GM18870 (cell line): ENCODE results near the gene PIK3R5.
"Not testable (repeated sequence)": the region's sequence is repeated elsewhere in the genome, so short reads cannot be mapped to it uniquely, and the experiment has no call there.

Source experiments
- ATAC-seq: cut with Tn5 transposase; IDR thresholded peaks from one replicate; pipeline ENCODE4 v1.9.1; 2021; ENCODE audit warnings: moderate library complexity; ENCODE audit not compliant: unreplicated experiment

The PIK3R5 gene

DNA sequence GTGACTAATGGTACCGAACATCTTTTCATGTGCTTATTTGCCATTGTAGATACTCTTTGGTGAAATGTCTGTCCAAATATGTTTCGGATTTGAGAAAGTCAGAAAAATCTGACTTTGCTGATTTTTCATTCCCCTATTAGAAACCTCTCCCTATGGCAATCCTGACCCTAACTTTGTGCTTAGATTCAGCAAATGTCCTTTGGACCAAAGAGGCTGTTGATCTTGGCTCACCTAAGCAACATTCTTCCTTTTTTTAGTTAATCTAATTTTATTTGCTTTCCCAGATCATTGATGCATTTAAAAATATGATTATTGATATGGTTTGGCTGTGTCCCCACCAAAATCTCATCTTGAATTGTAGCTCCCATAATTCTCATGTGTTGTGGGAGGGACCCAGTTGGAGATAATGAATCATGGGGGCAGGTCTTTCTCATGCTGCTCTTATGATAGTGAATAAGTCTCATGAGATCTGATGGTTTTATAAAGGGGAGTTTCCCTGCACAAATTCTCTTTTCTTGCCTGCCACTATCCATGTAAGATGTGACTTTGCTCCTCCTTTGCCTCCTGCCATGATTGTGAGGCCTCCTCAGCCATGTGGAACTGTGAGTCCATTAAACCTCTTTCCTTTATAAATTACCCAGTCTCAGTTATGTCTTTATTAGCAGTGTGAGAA lies 22.9 kb upstream of the PIK3R5 start:
- ATAC-seq, result not testable (repeated sequence)

- no peak for ATAC-seq
Observed at GRCh38 chr17:8986295-8986694, 20.8 kb upstream of the PIK3R5 start.

GRCh38 chr17:8985054-8985701 lies 19.7 kb upstream of the PIK3R5 start:
- no peak for ATAC-seq

DNA sequence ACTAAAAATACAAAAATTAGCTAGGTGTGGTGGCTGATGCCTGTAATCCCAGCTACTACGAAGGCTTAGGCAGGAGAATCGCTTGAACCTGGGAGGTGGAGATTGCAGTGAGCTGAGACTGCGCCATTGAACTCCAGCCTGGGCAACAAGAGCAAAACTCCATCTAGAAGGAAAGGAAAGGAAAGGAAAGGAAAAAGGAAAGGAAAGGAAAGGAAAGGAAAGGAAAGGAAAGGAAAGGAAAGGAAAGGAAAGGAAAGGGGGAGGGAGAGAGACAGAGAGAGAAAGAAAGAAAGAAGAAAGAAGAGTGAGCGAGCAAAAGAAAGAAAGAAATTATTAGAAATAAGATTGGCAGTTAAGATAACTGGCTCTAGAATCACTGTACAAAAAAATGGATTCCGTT lies 18.7 kb upstream of the PIK3R5 start:
- ATAC-seq, result not testable (repeated sequence)

DNA sequence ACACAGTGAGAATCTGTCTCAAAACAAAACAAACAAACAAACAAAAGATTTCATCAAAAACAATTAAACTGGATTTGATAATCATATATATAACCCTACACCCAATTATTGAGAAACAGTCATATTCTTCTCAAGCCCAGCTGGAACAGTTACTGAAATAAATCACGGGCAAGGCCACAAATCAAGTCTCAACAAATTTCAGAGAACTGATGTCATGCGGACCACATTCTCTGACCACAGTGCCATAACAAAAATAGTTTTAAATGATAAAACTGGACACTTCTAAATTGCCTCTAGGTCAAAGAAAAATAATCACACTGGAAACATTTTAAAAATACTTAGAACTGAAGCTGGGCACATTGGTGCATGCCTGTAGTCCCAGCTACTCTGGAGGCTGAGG lies 15.9 kb upstream of the PIK3R5 start:
- no peak for ATAC-seq

DNA sequence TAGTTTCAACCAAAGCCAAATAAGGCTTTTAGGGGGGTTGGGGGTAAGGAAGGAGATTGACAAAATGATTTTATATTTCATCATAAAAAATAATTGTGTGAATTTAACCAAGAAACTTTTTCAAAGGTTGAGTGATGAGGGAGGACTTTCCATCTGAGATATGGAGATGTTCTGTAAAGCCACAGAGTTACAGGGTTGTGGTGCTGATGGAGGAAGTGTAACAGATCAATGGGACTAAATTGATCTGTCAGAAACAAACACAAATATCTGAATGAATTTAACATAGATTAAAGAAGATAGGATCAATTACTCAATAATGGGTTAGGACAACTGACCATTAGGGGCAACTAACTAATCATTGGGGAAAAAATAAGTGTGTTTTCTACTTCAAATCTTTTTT lies 14.2 kb upstream of the PIK3R5 start:
- no peak for ATAC-seq

DNA sequence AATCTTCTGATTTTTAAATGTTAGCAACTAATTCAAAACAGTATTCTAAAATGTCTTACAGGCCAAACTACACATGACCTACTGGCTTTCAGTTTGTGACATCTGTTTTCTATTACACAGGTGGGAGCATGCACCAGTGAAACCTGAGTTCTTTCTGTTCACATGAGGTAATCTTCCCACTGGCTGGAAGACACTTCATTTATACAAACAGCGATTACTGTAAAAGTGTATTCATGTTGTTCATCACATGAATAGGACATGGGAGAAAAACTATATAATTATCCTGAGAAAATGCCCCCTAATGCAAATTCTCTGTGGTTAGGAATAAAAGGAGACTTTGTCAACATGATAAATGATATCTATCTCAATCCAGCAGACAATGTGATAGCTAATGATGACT lies 11.1 kb upstream of the PIK3R5 start:
- no peak for ATAC-seq

DNA sequence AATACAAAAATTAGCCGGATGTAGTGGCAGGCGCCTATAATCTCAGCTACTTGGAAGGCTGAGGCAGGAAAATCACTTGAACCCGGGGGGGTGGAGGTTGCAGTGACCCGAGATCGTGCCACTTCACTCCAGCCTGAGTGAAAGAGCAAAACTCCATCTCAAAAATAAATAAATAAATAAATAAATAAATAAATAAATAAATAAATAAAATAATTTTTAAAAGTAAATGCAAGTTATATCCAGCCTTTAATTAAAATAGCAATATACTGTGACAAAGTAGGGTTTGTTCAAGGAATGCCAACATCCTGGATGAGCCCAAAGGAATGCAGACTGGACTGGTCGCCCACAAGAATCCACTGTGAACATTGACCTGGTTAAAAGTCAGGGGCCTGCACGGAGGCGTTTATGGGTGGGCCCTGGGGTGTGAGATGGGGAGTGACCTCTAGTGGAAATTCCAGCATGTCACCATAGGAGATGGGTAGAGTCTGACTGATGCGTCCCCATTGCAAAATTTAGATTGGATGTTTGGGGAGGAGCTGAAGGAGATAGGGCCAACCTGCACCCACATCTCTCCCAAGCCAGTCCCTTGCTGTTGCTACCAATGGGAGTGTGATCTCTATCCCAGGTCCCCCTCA lies 9.7 kb upstream of the PIK3R5 start:
- no peak for ATAC-seq

GRCh38 chr17:8969901-8970300 lies 4.4 kb upstream of the PIK3R5 start:
- no peak for ATAC-seq

- no peak for ATAC-seq
Observed at GRCh38 chr17:8968503-8968902, 3.0 kb upstream of the PIK3R5 start.

- no peak for ATAC-seq
Observed at GRCh38 chr17:8967861-8968260, 2.4 kb upstream of the PIK3R5 start.

DNA sequence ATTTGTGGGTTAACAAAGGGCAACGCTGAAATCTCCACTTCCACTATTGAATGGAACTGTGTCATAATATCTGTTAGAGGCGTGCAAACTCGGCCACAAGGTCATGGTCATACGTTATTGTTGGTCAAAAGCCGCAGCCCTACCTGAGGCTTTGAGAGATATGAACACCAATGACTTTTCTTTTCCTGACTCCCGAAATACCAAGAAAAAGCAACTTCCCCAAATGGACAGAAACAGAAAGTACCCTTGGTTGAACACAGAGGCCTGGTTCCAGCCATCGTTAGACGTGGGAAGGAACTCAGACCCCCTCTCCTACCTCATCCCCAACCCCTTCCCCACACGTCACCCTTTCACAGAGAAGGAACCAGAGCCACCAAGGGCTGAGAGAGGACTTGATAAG lies 1.4 kb upstream of the PIK3R5 start:
- ATAC-seq, result no peak

DNA sequence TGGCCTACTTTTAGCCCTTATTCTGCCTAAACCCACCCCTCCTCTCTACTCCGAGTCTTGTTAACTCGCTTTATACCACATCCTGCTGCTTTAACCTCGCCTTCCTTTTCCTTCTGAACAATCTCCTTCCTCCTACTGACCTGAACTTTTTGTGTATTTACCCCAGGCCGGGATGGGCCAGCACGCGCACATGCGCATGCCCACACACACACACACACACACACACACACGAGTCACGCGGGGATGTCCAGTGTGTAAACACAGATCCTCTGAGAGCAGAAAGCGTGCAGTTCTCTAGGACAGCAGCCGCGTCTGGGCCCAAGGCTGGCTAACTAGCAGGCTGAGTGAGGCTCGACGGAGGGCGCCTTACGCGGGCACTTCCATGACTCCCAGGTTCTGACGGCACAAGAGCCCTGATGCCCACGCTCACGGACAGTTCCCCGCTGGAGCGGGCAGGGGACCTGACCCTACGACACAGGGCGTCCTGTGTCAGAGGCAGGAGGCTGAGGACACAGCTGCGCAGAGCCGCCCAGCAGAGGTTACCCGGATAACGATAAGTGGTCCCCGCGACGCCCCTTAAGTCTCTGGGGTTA lies 610 bp downstream of the PIK3R5 start:
- ATAC-seq, result no peak

- ATAC-seq, result no peak
Observed at GRCh38 chr17:8963647-8964258, 1.8 kb downstream of the PIK3R5 start.

- no peak for ATAC-seq
Observed at GRCh38 chr17:8963014-8963413, 2.5 kb downstream of the PIK3R5 start.

DNA sequence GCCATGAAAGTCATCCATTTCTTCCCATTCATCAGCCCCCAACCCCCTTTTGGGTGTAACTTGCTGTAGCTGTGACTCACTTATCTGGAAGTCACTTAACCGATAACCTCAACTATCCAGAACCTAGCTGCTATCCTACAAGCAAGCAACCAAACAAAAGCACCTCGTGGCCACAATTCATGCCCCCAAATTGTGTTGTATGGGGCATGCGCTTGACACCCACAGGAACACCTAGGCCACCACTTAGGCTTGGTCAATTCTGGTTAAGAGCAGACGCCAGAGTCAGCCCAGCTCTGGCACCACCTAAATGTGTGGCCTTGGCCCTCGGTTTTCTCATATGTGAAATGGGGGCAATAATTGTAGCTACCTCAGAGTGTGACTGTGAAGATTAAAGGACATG lies 3.7 kb downstream of the PIK3R5 start:
- no peak for ATAC-seq

DNA sequence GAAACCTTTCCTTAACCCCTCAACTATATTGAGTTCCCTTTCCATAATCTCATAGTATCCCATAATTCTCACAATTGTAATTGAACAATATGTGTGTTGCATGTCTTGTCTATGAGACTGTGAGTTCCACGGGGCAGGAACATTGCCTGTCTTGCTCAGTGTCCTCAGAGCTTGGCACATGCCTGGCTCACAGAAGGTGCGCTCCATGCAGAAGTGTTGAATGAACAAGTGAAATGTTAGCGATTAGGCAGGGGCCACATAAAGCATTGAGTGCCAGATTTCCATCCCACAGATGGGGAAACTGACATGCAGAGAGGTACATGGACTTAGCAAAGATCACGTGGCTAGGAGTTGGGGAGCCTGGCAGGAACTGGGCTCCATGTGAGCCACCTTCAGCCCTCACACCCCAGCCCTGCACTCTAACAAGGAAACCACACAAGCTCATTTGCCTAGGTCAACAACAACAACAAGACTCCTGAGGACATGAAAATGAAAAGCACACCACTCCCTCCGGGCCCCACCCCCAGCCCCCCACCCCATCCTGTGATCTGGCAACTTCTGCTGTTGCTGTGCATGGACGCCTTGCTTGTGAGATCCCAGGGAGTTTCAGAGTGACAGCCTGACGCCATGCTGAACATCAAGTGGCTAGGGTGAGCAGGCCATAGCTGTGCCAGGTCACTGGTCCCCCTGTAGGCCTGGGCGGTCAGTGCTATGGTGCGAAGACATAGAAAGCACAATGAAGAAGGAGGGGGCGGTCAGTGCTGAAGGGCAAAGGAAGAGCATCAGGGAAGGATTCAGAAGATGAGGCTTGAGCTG lies 5.0 kb downstream of the PIK3R5 start:
- ATAC-seq, result no peak

DNA sequence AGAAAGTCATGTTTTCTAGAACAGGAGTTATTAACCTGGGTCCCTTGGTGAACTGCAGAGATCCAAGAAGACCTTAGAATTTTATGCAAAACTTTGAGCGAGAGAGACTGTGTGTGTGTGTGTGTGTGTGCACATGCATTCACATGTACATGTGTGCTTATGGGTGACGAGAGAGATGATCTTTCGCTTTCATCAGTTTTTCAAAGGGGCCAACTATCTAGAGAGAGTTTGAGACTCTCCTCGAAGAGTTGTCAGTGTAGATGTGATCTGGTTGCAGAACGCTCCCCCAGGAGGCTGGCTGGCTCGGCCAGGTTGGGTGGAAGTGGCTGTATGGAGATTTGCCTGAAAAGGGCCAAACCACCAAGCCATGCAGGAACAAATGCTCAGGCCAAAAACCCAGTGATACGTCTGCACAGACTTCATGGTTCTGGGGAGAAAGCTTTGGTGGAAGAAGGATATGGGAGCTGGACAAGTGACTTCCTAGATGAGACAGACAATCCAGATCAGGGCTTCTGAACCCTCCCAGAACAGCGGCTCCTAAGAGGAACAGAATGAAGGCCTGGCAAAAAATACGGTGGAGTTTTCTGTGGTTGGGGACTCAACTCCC lies 6.1 kb downstream of the PIK3R5 start:
- no peak for ATAC-seq

- ATAC-seq, result no peak
Observed at GRCh38 chr17:8957721-8958120, 7.8 kb downstream of the PIK3R5 start.

DNA sequence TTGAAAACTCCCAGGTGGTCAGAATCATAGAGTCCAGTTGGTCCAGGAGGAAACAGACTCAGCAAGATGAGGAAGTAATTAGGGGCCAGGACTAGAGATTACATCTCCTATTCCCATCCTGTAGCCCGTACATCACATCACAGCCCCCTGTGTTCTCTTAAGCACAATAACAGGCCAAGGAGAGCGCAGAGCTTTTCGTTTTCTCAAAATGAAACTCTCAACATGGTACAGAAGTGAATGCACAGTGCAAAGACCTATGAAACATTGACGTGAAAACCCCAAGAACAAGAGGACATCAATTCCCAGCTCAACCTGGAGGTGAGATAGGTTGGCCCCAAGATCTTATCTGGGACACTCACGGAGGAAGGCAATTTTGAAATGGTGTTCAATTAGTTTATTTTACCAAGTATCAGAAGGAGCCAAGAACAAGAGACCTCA lies 9.0 kb downstream of the PIK3R5 start:
- peak; percentile 46 for ATAC-seq
